ENCODE measurements around the gene THOC2. TPM values are rescaled to one million over a fixed set of nuclear protein-coding genes. Genes with fewer than 3 reads are reported as not detected.
A peak's percentile ranks its signal among the peaks of the same experiment; 100 is the strongest.
"Not testable (repeated sequence)": the region's sequence is repeated elsewhere in the genome, so short reads cannot be mapped to it uniquely, and the experiment has no call there.

THOC2 gene
- total RNA-seq, 1 donor from 2014 or later: 107 TPM

DNA sequence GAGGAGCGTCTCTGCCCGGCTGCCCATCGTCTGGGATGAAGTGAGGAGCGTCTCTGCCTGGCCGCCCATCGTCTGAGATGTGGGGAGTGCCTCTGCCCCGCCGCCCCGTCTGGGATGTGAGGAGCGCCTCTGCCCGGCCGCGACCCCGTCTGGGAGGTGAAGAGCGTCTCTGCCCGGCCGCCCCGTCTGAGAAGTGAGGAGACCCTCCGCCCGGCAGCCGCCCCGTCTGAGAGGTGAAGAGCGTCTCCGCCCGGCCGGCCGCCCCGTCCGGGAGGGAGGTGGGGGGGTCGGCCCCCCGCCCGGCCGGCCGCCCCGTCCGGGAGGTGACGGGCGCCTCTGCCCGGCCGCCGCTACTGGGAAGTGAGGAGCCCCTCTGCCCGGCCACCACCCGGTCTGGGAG, 1.2 kb upstream of the THOC2 start:
- not testable (repeated sequence) for DNase-seq

GRCh38 chrX:123731987-123732669, 724 bp downstream of the THOC2 start:
- peak; percentile 1 for DNase-seq

DNA sequence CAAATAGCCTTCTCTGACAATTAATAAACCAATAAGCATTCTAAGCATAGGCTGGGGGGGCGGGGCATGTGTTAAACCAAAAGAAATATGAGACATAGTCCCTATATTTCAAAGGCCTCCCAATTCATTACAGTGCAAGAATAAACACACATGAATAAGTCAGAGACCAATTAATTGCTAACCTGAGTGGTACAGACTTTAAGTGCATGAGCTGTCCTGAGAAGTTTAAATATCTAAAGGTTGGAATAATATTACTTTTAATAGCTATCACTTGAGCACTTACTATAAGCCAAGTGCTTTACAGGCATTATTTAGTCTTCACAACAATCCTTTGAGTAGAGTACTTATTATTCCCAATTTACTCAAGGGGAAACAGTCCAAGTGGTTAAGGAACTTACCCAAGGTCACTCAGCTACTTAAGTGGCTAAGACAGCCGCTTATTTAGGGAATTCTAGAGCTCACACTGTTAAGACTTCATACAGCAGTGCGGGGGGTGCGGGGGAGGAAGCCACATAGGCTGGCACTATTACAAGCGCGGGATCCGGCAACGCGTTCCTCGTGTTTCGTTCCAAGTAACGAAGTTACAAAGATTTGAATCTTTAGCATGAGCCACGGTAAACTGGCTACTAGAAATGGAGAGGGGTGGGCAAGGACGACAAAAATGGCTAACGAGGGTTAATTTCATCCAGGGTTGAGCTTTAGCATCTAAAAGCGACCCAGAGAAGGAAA, 1.4 kb downstream of the THOC2 start:
- no peak for DNase-seq

GRCh38 chrX:123728554-123728953, 4.3 kb downstream of the THOC2 start:
- DNase-seq: no peak

DNA sequence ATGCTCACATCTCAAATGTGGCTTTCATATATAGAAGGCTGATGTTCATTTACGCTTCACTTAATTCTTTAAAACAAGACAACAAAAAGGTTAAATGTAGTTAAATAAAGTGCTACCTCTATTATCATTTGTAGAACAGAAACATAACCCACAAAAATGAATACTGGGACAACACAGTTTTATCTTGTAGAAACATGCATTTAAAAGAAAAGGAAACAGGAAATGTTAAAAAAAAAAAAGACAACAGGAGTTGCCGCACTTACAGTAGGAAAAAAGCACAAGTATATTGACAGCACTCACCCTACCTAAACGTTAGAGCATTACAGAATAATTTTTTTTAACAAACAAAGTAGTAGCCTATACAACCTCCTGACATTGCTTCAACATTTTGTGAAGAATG, 4.8 kb downstream of the THOC2 start:
- no peak for DNase-seq

- DNase-seq: not testable (repeated sequence)
Observed at GRCh38 chrX:123722193-123722592, 10.7 kb downstream of the THOC2 start.

DNA sequence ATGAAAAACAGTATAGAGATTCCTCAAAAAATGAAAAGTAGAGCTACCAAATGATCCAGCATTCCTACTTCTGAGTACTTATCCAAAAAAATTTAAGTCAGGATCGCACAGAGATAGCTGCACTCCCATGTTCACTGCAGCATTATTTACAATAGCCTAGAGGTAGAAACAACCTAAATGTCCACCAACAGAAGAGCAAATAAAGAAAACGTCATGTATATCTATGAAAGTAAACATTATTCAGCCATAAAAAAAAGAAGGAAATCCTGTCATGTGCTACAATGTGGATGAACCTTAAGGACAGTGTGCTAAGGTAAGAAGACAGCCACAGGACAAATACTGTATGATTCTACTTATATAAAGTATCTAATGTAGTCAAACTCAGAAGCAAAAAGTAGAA, 12.4 kb downstream of the THOC2 start:
- DNase-seq: no peak

GRCh38 chrX:123713841-123714240, 19.0 kb downstream of the THOC2 start:
- no peak for DNase-seq

DNA sequence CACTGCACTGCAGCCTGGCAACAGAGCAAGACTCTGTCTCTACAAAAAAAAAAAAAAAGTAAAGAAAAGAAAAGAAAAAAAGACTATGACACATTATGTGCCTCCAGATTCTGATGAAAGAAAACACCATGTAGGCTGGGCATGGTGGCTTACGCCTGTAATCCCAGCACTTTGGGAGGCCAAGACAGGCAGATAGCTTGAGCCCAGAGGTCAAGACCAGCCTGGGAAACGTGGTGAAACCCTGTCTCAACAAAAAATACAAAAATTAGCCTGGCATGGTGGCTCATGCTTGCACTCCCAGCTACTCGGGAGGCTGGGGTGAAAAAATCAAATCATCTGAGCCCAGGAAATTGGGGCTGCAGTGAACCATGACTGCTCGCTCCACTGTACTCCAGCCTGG, 19.4 kb downstream of the THOC2 start:
- no peak for DNase-seq

GRCh38 chrX:123711201-123711600, 21.7 kb downstream of the THOC2 start:
- not testable (repeated sequence) for DNase-seq

GRCh38 chrX:123704781-123705180, 28.1 kb downstream of the THOC2 start:
- no peak for DNase-seq

GRCh38 chrX:123698979-123699520, 33.8 kb downstream of the THOC2 start:
- no peak for DNase-seq

DNA sequence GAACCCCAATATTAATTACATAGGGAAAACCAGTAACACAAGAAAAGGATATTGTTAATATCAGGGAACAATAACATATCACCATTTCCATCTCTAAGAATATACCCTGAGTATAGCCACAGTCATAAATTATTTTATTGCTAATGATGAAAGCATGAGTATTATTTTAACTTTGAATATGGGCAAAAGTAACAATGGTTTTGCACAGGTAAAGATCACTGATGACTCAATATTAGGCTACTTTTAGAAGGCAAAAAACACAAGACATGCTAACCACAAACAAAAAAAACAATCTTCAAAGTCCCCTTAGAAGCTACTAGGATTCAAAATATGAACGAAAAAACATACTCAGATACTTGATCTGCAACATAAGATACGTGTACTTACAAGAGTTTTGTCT, 36.5 kb downstream of the THOC2 start:
- no peak for DNase-seq

GRCh38 chrX:123695242-123695641, 37.6 kb downstream of the THOC2 start:
- DNase-seq: no peak

DNA sequence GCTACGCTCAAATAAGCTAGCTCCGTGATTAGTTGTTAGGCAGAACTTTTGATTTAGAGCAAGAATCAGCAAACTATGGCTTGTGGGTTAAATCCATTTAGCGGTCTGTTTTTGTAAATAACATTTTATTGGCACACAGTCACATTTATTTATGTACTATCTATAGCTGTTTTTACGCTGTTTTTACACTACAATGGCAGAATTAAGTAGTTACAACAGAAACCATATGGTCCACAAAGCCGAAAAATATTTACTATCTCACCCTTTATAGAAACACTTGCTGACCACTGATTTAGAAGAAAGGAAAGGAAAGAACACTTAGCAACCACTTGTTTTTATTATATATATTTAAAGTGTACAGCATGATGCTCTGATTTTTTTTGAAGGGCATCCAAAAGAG, 41.1 kb downstream of the THOC2 start:
- no peak for DNase-seq

GRCh38 chrX:123688524-123688923, 44.3 kb downstream of the THOC2 start:
- DNase-seq: no peak

DNA sequence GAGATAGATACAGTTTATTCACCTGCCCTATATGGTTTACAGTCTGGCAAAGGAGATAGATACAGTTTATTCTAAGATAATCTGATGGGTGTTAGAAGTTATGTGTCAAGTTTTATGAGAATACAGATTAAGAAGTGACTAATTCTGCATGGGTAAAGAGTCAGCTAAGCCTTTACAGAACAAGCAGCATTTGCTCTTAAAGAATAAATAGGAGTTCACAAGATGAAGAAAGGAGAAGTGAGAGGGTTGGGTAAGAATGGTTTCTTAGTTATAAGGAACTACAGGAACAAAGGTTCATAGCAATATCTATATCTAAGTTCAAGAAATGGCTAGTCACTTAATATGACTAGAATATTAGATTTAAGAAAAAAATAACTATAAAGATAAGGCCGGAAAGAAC, 47.6 kb downstream of the THOC2 start:
- DNase-seq: no peak

DNA sequence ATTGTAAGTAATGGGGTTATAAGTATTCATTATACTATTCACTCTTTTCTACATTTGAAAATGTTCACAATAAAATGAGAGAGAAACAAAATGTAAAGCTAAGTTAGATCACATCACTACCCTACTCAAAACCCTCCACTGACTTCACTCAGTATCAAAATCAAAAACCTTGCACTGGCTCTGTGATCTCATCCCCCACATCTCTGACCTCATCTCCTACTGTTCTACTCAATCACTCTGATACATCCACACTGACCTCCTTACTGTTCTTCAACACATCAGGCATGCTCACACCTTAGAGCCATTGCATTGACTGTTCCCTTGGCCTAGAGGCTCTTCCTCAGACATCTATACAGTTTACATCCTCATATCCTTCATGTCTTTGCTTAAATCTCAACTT, 50.7 kb downstream of the THOC2 start:
- no peak for DNase-seq

GRCh38 chrX:123679733-123680460, 53.0 kb downstream of the THOC2 start:
- DNase-seq: not testable (repeated sequence)

DNA sequence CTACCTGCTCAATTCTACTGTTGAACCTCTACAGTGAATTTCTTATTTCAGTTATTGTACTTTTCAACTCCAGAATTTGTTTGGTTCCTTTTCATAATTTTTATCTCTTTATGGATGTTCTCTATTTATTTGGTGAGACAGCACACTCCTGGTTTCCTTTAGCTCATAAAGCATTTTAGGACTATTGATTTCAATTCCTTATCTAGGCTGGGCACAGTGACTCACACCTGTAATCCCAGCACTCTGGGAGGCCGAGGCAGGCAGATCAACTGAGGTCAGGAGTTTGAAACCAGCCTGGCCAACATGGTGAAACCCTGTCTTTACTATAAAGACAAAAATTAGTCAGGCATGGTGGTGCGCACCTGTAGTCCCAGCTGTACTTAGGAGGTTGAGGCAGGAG, 57.7 kb downstream of the THOC2 start:
- no peak for DNase-seq

DNA sequence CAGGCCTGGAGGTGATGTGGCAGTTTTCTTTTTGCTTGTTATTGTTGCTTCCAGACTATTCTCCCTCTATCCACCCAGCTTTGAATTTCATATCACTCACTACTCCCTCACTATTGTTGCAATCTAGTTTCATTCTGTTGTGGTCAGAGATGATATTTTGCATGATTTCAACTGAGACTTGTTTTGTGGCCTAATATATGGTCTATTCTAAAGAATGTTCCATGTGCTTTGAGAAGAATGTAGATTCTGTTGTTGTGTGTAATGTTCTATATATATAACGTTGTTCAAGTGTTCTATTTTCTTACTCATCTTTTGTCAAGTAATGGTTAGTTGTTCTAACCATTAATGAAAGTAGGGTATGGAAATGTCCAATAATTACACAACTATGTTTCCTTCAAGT, 59.0 kb downstream of the THOC2 start:
- DNase-seq: no peak

- no peak for DNase-seq
Observed at GRCh38 chrX:123665197-123665596, 67.7 kb downstream of the THOC2 start.
